ENCODE data around the gene SUCO.

GRCh38 chr1:172585348-172585747 is 52.4 kb downstream of the SUCO start:
- no peak for TF ChIP-seq CTCF (IDR thresholded peaks at IDR 0.05)
- no peak for TF ChIP-seq EZH2 (IDR thresholded peaks at IDR 0.05; ENCODE audit: borderline replicate concordance, insufficient read depth, low read depth, low read length, poor library complexity, severe bottlenecking)
